Activated CD4-positive, alpha-beta T cell treated with anti-CD3 and anti-CD28 coated beads, Interleukin-2, amount 50 U/mL, for 48 hours (primary cell): ENCODE data around the gene CXorf38.
"Not testable (repeated sequence)": the region's sequence is repeated elsewhere in the genome, so short reads cannot be mapped to it uniquely, and the experiment has no call there.

Experiments
- DNase-seq, 2 experiments: peaks; one replicate each; pipeline ENCODE4 v3.0.0-alpha.2; 2020

The CXorf38 gene

GRCh38 chrX:40625294-40625693 is 22.1 kb downstream of the CXorf38 start:
- DNase-seq, result no peak

GRCh38 chrX:40623665-40624064 is 23.7 kb downstream of the CXorf38 start:
- DNase-seq, result no peak

GRCh38 chrX:40623139-40623536 is 24.2 kb downstream of the CXorf38 start, which contains the start of gene MPC1L:
Gene MPC1L (plus strand): TSS chrX:40623428. CDS start chrX:40623566, 138 bp downstream.
- no peak for DNase-seq

- no peak for DNase-seq
These were observed 24.8 kb downstream of the CXorf38 start for GRCh38 chrX:40622479-40623138.

- DNase-seq, result no peak
These were observed 29.8 kb downstream of the CXorf38 start for GRCh38 chrX:40617566-40617965.

GRCh38 chrX:40615976-40616375 is 31.4 kb downstream of the CXorf38 start:
- no peak for DNase-seq

- no peak for DNase-seq
These were observed 34.9 kb downstream of the CXorf38 start for GRCh38 chrX:40612511-40612910.

- no peak for DNase-seq
These were observed 40.0 kb downstream of the CXorf38 start for GRCh38 chrX:40607381-40607780.

- no peak for DNase-seq
These were observed 43.9 kb downstream of the CXorf38 start for GRCh38 chrX:40603446-40603845.

- peak; percentile 25 to 40 for DNase-seq
These were observed 57.6 kb downstream of the CXorf38 start for GRCh38 chrX:40589616-40590321.

- DNase-seq, result not testable (repeated sequence)
These were observed 59.7 kb downstream of the CXorf38 start for GRCh38 chrX:40587623-40588022.

- no peak for DNase-seq
These were observed 64.5 kb downstream of the CXorf38 start for GRCh38 chrX:40582811-40583210.

- not testable (repeated sequence) for DNase-seq
These were observed 65.2 kb downstream of the CXorf38 start for GRCh38 chrX:40582178-40582577.

- no peak for DNase-seq
These were observed 65.9 kb downstream of the CXorf38 start for GRCh38 chrX:40581336-40581920.

GRCh38 chrX:40580537-40581335 is 66.6 kb downstream of the CXorf38 start, which contains the start of gene ATP6AP2:
Gene ATP6AP2 (plus strand): TSS chrX:40580970. CDS start chrX:40581066, 96 bp downstream.
- DNase-seq, result peak; percentile 88 to 90

- no peak for DNase-seq
These were observed 67.3 kb downstream of the CXorf38 start for GRCh38 chrX:40579900-40580536.

GRCh38 chrX:40579141-40579540 is 68.2 kb downstream of the CXorf38 start:
- DNase-seq, result no peak

GRCh38 chrX:40578039-40578695 is 69.2 kb downstream of the CXorf38 start:
- no peak for DNase-seq
